ENCODE results near the gene APBB1. TPM values are rescaled to one million over a fixed set of nuclear protein-coding genes. Genes with fewer than 3 reads are reported as not detected.

APBB1 gene
- polyA plus RNA-seq, 4 donors, result 49.1 to 71.1 (median 59.7) TPM

GRCh38 chr11:6354651-6355485 lies 64.0 kb downstream of the APBB1 start:
- DNase-seq (ENCODE audit: low read depth in 4 of 4, low spot score in 2 of 4), result no peak

- peak; percentile 25 to 52 (median 33) for DNase-seq (ENCODE audit: low read depth in 4 of 4, low spot score in 2 of 4)
Observed at GRCh38 chr11:6353367-6353987, 65.4 kb downstream of the APBB1 start.

- no peak for DNase-seq (ENCODE audit: low read depth in 4 of 4, low spot score in 2 of 4)
Observed at GRCh38 chr11:6351782-6352382, 67.0 kb downstream of the APBB1 start.

GRCh38 chr11:6350486-6350885 lies 68.4 kb downstream of the APBB1 start:
- no peak for DNase-seq (ENCODE audit: low read depth in 4 of 4, low spot score in 2 of 4)

- DNase-seq (ENCODE audit: low read depth in 4 of 4, low spot score in 2 of 4), result no peak
Observed at GRCh38 chr11:6350043-6350442, 68.9 kb downstream of the APBB1 start.

- DNase-seq (ENCODE audit: low read depth in 4 of 4, low spot score in 2 of 4), result no peak
Observed at GRCh38 chr11:6345366-6345765, 73.5 kb downstream of the APBB1 start.

Other genes starting within 250 kb of the APBB1 start
- gene OR52B2, start 248.8 kb downstream of the APBB1 start, polyA plus RNA-seq (ENCODE audit: insufficient read length in 4 of 4), result not detected
- gene OR52W1, start 219.9 kb downstream of the APBB1 start, polyA plus RNA-seq (ENCODE audit: insufficient read length in 4 of 4), result under 1 TPM in 2 of 4 donors, not detected in 2; 0.21 to 0.27 TPM
- gene C11orf42, start 213.5 kb downstream of the APBB1 start, polyA plus RNA-seq (ENCODE audit: insufficient read length in 4 of 4), result 1 to 10 TPM in 2 of 4 donors, under 1 TPM in 2; 0.66 to 2.6 (median 1.5) TPM
- gene FHIP1B, start 184.5 kb downstream of the APBB1 start, polyA plus RNA-seq (ENCODE audit: insufficient read length in 4 of 4), result 10 to 100 TPM; 37.7 to 76.2 (median 56.7) TPM
- gene CNGA4, start 180.0 kb downstream of the APBB1 start, polyA plus RNA-seq (ENCODE audit: insufficient read length in 4 of 4), result under 1 TPM in 3 of 4 donors, not detected in 1; 0.23 to 0.34 (median 0.27) TPM
- 1 to 10 TPM in 1 of 4 donors, under 1 TPM in 3; 0.28 to 1.1 (median 0.67) TPM for gene CCKBR, start 159.3 kb downstream of the APBB1 start, polyA plus RNA-seq (ENCODE audit: insufficient read length in 4 of 4)
- 10 to 100 TPM; 13.3 to 25.4 (median 18.4) TPM for gene CAVIN3, start 98.6 kb downstream of the APBB1 start, polyA plus RNA-seq (ENCODE audit: insufficient read length in 4 of 4)
- gene SMPD1, start 28.6 kb downstream of the APBB1 start, polyA plus RNA-seq (ENCODE audit: insufficient read length in 4 of 4), result 10 to 100 TPM; 31.8 to 35.9 (median 35.4) TPM
- gene HPX, start 21.9 kb upstream of the APBB1 start, polyA plus RNA-seq (ENCODE audit: insufficient read length in 4 of 4), result 1 to 10 TPM; 1.7 to 8.6 (median 5.9) TPM
- gene TRIM3, start 54.8 kb upstream of the APBB1 start, polyA plus RNA-seq (ENCODE audit: insufficient read length in 4 of 4), result 10 to 100 TPM; 16.7 to 31.9 (median 23.6) TPM
- 10 to 100 TPM; 60.4 to 84.0 (median 70.5) TPM for gene ARFIP2, start 62.2 kb upstream of the APBB1 start, polyA plus RNA-seq (ENCODE audit: insufficient read length in 4 of 4)
- 10 to 100 TPM; 36.3 to 38.9 (median 38.3) TPM for gene TIMM10B, start 62.4 kb upstream of the APBB1 start, polyA plus RNA-seq (ENCODE audit: insufficient read length in 4 of 4)
- gene DNHD1, start 78.2 kb upstream of the APBB1 start, polyA plus RNA-seq (ENCODE audit: insufficient read length in 4 of 4), result 10 to 100 TPM in 2 of 4 donors, 1 to 10 TPM in 2; 4.1 to 14.4 (median 9.3) TPM
- gene RRP8, start 184.5 kb upstream of the APBB1 start, polyA plus RNA-seq (ENCODE audit: insufficient read length in 4 of 4), result 10 to 100 TPM; 18.0 to 26.5 (median 24.0) TPM
- gene ILK, start 184.7 kb upstream of the APBB1 start, polyA plus RNA-seq (ENCODE audit: insufficient read length in 4 of 4), result 100 to 1,000 TPM; 154 to 165 (median 158) TPM
- 100 to 1,000 TPM in 1 of 4 donors, 10 to 100 TPM in 3; 64.8 to 107 (median 78.5) TPM for gene TAF10, start 193.1 kb upstream of the APBB1 start, polyA plus RNA-seq (ENCODE audit: insufficient read length in 4 of 4)
- 100 to 1,000 TPM in 3 of 4 donors, 10 to 100 TPM in 1; 89.2 to 119 (median 113) TPM for gene TPP1, start 200.3 kb upstream of the APBB1 start, polyA plus RNA-seq (ENCODE audit: insufficient read length in 4 of 4)
- gene DCHS1, start 236.7 kb upstream of the APBB1 start, polyA plus RNA-seq (ENCODE audit: insufficient read length in 4 of 4), result 10 to 100 TPM; 29.8 to 49.5 (median 37.8) TPM

Measured in left renal cortex interstitium (tissue), 4 donors.